Measurements from ENCODE around the gene MYO9B. TPM values are rescaled to one million over a fixed set of nuclear protein-coding genes. Genes with fewer than 3 reads are reported as not detected.

MYO9B gene
- total RNA-seq, 1 experiment from 2014 or later, result 58.6 TPM

DNA sequence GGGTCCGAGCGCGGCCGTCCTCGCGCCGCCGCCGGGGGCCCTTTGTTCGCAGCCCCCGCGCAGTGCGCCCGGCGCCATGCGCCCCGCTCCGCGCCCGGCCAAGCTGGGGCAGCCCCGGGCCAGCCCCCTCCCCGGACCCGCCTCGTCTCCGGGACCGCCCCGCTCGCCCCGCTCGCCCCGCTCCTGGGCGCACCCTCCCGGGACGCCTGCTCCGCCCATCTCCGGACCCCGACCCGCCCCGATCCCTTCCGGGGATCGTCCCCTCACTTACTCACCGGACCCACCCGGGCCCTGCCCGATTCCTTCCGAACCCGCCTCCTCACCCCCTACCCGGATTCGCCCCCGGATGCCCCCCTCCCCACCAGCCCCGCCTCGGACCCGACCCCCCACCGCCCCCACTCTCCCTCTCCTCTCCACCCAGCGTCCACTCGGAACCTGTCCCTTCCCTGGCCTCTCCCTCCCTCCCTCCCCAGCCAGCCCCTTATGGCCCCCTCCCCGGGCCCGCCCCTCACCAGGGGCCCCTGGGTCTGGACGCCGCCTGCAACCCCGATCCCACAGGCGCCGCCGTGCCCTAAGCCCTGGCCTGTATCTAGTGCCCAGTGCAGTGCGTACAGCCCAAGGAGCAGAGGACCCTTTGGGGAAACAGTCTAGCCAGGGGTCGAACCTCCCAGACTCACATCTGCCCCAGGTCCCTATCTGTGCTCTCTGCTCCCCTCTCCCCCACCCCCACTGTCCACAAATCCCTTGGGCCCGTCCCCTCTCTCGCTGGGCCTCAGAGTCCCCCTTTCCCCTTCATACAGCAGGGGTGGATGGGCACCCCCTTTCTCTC, 48.7 kb upstream of the MYO9B start, which contains the start of gene CPAMD8:
Gene CPAMD8 (minus strand): TSS at position 105 of the 829 bp plus-strand sequence. CDS start 168 bp downstream, outside the sequence.
- Mint-ChIP-seq H3K36me3 (ENCODE audit: insufficient read depth in 1 of 3, low read depth in 3 of 3) (peaks cover 13 to 29% (median 24%) of the 10 kb centered on the region in 3 experiments), H3K4me3 (peak within 1 kb of the TSS; percentile 79 to 90), H3K4me1 (peaks cover 14 to 17% of the 10 kb centered on the region in 2 experiments), H3K27ac (peak within 1 kb of the TSS in 1 of 3 experiments; percentile 1; a peak in 2 of 7 replicates), H3K27me3 (ENCODE audit: low read depth) (peaks cover 47% of the 10 kb centered on the region), H3K9me3 (peaks cover 24 to 25% of the 10 kb centered on the region in 2 experiments)
- Histone ChIP-seq H2BK20ac (ENCODE audit: low read depth, low read length, poor library complexity, severe bottlenecking) (no peak within 1 kb of the TSS), H3K14ac (ENCODE audit: insufficient read depth, low read length) (peak within 1 kb of the TSS; percentile 14; the same call in 1 of the 2 replicates), H4K20me1 (ENCODE audit: control insufficient read depth, insufficient read depth, insufficient read length) (no peaks in the 10 kb centered on the region), H3K4me1 (ENCODE audit: insufficient read depth, low read length) (no peaks in the 10 kb centered on the region), H3K27ac (ENCODE audit: insufficient read length, low read depth, low read length) (no peak within 1 kb of the TSS), H3K4ac (ENCODE audit: low read depth, low read length) (no peak within 1 kb of the TSS), H2AFZ (ENCODE audit: low read length) (no peak within 1 kb of the TSS), H3K18ac (ENCODE audit: insufficient read length, low read depth, low read length) (no peak within 1 kb of the TSS), H2BK12ac (ENCODE audit: insufficient read length, low read depth, low read length) (no peak within 1 kb of the TSS), H3K23me2 (ENCODE audit: insufficient read length, low read depth, low read length, poor library complexity, severe bottlenecking) (peaks cover 14% of the 10 kb centered on the region), H3K79me1 (ENCODE audit: insufficient read depth, low read depth, low read length, poor library complexity, severe bottlenecking) (no peaks in the 10 kb centered on the region), H3K4me2 (ENCODE audit: insufficient read depth, insufficient read length, low read length) (peak within 1 kb of the TSS; percentile 59), H2BK5ac (ENCODE audit: insufficient read length, low read length) (no peak within 1 kb of the TSS), H2BK120ac (ENCODE audit: low read depth, low read length, poor library complexity, severe bottlenecking) (no peak within 1 kb of the TSS), H3T11ph (ENCODE audit: low read length) (no peak within 1 kb of the TSS), H3K23ac (ENCODE audit: insufficient read length, low read depth, low read length) (no peak within 1 kb of the TSS), H4K8ac (replicated peaks; ENCODE audit: insufficient read length, low read depth, low read length) (no peak within 1 kb of the TSS), H2AK5ac (ENCODE audit: insufficient read length, low read length) (no peak within 1 kb of the TSS), H3K79me2 (ENCODE audit: insufficient read depth, low read length) (no peaks in the 10 kb centered on the region), H3K56ac (ENCODE audit: insufficient read length, low read depth, low read length) (no peak within 1 kb of the TSS), H3K9me3 (ENCODE audit: control insufficient read depth, low read depth, low read length) (no peaks in the 10 kb centered on the region), H4K5ac (ENCODE audit: insufficient read length, low read depth, low read length) (no peak within 1 kb of the TSS), H3K27me3 (ENCODE audit: insufficient read depth, low read length) (peaks cover 2% of the 10 kb centered on the region; the same call in 1 of the 2 replicates), H3K9ac (ENCODE audit: extremely low read depth, insufficient read length, low read length) (no peak within 1 kb of the TSS), H2BK15ac (ENCODE audit: low read depth, low read length) (no peak within 1 kb of the TSS), H4K91ac (ENCODE audit: insufficient read length, low read depth, low read length) (no peak within 1 kb of the TSS)
- TF ChIP-seq, protein P1, sequence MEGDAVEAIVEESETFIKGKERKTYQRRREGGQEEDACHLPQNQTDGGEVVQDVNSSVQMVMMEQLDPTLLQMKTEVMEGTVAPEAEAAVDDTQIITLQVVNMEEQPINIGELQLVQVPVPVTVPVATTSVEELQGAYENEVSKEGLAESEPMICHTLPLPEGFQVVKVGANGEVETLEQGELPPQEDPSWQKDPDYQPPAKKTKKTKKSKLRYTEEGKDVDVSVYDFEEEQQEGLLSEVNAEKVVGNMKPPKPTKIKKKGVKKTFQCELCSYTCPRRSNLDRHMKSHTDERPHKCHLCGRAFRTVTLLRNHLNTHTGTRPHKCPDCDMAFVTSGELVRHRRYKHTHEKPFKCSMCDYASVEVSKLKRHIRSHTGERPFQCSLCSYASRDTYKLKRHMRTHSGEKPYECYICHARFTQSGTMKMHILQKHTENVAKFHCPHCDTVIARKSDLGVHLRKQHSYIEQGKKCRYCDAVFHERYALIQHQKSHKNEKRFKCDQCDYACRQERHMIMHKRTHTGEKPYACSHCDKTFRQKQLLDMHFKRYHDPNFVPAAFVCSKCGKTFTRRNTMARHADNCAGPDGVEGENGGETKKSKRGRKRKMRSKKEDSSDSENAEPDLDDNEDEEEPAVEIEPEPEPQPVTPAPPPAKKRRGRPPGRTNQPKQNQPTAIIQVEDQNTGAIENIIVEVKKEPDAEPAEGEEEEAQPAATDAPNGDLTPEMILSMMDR (conservative IDR thresholded peaks at IDR 0.05), result no peak
- WGBS (ENCODE audit: extremely low coverage, insufficient read length, low lambda C conversion rate), result no CpG with 5 or more reads among the region's 67 CpGs
- peak; percentile 42 for DNase-seq
